Measurements from ENCODE around the gene NEO1.

Gene NEO1

GRCh38 chr15:73321496-73322450, 269.5 kb downstream of the NEO1 start:
- DNase-seq (ENCODE audit: low read depth): no peak
- no peak overlapping the region for H3K4me3 ChIP-seq (ENCODE audit: low read length)
- TF ChIP-seq CTCF (IDR thresholded peaks at IDR 0.05; ENCODE audit: insufficient read depth, low read depth, low read length, missing control alignments): no peak

GRCh38 chr15:73322665-73323373, 270.6 kb downstream of the NEO1 start:
- TF ChIP-seq CTCF (IDR thresholded peaks at IDR 0.05; ENCODE audit: insufficient read depth, low read depth, low read length, missing control alignments): no peak
- H3K4me3 ChIP-seq (ENCODE audit: low read length): no peak overlapping the region
- no peak for DNase-seq (ENCODE audit: low read depth)

- DNase-seq (ENCODE audit: low read depth): no peak
- TF ChIP-seq CTCF (IDR thresholded peaks at IDR 0.05; ENCODE audit: insufficient read depth, low read depth, low read length, missing control alignments): no peak
- no peak overlapping the region for H3K4me3 ChIP-seq (ENCODE audit: low read length)
These were observed 271.2 kb downstream of the NEO1 start for GRCh38 chr15:73323374-73323955.

GRCh38 chr15:73323956-73324355, 271.7 kb downstream of the NEO1 start:
- no peak overlapping the region for H3K4me3 ChIP-seq (ENCODE audit: low read length)
- TF ChIP-seq CTCF (IDR thresholded peaks at IDR 0.05; ENCODE audit: insufficient read depth, low read depth, low read length, missing control alignments): no peak
- no peak for DNase-seq (ENCODE audit: low read depth)

- no peak overlapping the region for H3K4me3 ChIP-seq (ENCODE audit: low read length)
- DNase-seq (ENCODE audit: low read depth): no peak
- TF ChIP-seq CTCF (IDR thresholded peaks at IDR 0.05; ENCODE audit: insufficient read depth, low read depth, low read length, missing control alignments): no peak
These were observed 272.4 kb downstream of the NEO1 start for GRCh38 chr15:73324496-73325170.

- no peak for TF ChIP-seq CTCF (IDR thresholded peaks at IDR 0.05; ENCODE audit: insufficient read depth, low read depth, low read length, missing control alignments)
- no peak for DNase-seq (ENCODE audit: low read depth)
- H3K4me3 ChIP-seq (ENCODE audit: low read length): no peak overlapping the region
These were observed 273.1 kb downstream of the NEO1 start for GRCh38 chr15:73325191-73325861.

Data from epithelial cell of esophagus (primary cell).